Thyroid gland (tissue), 4 donors: ENCODE measurements around the gene USP33. TPM values are rescaled to one million over a fixed set of nuclear protein-coding genes. Genes with fewer than 3 reads are reported as not detected.
"Not testable (repeated sequence)": the region's sequence is repeated elsewhere in the genome, so short reads cannot be mapped to it uniquely, and the experiment has no call there.

Experiments used
- DNase-seq, 2 donors: peaks; one replicate each; pipeline ENCODE4 v3.0.0-alpha.2; 2019
- H3K27ac ChIP-seq, 3 donors: fragments of 200-600 bp; sonication (generic); 1 replicate in 2 of 3; 2 replicates in 1 of 3; pipeline ENCODE4 v1.5.1; 2016 to 2019; ENCODE audit warnings: mild to moderate bottlenecking in 1 of 3, moderate library complexity in 1 of 3
- H3K27me3 ChIP-seq: fragments of 200-600 bp; sonication (generic); one replicate; pipeline ENCODE4 v1.5.1; 2019
- H3K36me3 ChIP-seq, 2 donors: fragments of 200-600 bp; sonication (generic); one replicate each; pipeline ENCODE4 v1.5.1; 2016 to 2019
- H3K4me1 ChIP-seq, 2 donors: fragments of 200-600 bp; sonication (generic); one replicate each; pipeline ENCODE4 v1.5.1; 2017 to 2019
- H3K4me3 ChIP-seq, 3 donors: fragments of 200-600 bp; sonication (generic); replicated peaks in 1 of 3; 1 replicate in 2 of 3; 2 replicates in 1 of 3; pipeline ENCODE4 v1.5.1; 2016; ENCODE audit warnings: mild to moderate bottlenecking in 1 of 3
- H3K9me3 ChIP-seq: fragments of 200-600 bp; sonication (generic); one replicate; pipeline ENCODE4 v1.5.1; 2017
- POLR2A ChIP-seq, 2 donors: fragments of 450-650 bp; IDR thresholded peaks; one replicate each; pipeline ENCODE4 v1.6.1; 2017; ENCODE audit warnings: antibody characterized with exemption in 2 of 2, mild to moderate bottlenecking in 2 of 2, moderate library complexity in 1 of 2
- WGBS, 2 donors: methylation state at CpG; one replicate each; pipeline ENCODE4 v1.1.5; 2017; 5-methylcytosine and 5-hydroxymethylcytosine counted together
- intact Hi-C: fragments of 100-400 bp; cut with DNase I; formaldehyde crosslinking; loops from one replicate; pipeline ENCODE4 v1.15.1; 2023
- total RNA-seq, 4 donors: library from RNA; depleted of rRNA; stranded (reverse); fragments of >200 nt; gene quantifications; one replicate each; pipeline ENCODE4 v1.2.3, GENCODE V29; 2016
- TF ChIP-seq, protein P1 (sequence below), 6 experiments: fragments of 200-600 bp in 3 of 6; fragments of 450-650 bp in 3 of 6; sonication (generic) in 3 of 6; IDR thresholded peaks; one replicate each; pipeline ENCODE4 v1.5.1; 2016 to 2019; ENCODE audit warnings: antibody characterized with exemption in 6 of 6, mild to moderate bottlenecking in 2 of 6, inconsistent platforms in 1 of 6, moderate library complexity in 1 of 6

USP33 gene
- total RNA-seq, 4 donors from 2014 or later: 96.2 to 130 (median 105) TPM

- WGBS, 2 donors: 96 to 100% methylated on average over 4 of the region's 4 CpGs
- TF ChIP-seq POLR2A (IDR thresholded peaks at IDR 0.05): no peak
- TF ChIP-seq, protein P1, sequence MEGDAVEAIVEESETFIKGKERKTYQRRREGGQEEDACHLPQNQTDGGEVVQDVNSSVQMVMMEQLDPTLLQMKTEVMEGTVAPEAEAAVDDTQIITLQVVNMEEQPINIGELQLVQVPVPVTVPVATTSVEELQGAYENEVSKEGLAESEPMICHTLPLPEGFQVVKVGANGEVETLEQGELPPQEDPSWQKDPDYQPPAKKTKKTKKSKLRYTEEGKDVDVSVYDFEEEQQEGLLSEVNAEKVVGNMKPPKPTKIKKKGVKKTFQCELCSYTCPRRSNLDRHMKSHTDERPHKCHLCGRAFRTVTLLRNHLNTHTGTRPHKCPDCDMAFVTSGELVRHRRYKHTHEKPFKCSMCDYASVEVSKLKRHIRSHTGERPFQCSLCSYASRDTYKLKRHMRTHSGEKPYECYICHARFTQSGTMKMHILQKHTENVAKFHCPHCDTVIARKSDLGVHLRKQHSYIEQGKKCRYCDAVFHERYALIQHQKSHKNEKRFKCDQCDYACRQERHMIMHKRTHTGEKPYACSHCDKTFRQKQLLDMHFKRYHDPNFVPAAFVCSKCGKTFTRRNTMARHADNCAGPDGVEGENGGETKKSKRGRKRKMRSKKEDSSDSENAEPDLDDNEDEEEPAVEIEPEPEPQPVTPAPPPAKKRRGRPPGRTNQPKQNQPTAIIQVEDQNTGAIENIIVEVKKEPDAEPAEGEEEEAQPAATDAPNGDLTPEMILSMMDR (IDR thresholded peaks at IDR 0.05): no peak
- intact Hi-C loops: no loop called here
Measured at GRCh38 chr1:77716065-77716464, 43.6 kb downstream of the USP33 start.

DNA sequence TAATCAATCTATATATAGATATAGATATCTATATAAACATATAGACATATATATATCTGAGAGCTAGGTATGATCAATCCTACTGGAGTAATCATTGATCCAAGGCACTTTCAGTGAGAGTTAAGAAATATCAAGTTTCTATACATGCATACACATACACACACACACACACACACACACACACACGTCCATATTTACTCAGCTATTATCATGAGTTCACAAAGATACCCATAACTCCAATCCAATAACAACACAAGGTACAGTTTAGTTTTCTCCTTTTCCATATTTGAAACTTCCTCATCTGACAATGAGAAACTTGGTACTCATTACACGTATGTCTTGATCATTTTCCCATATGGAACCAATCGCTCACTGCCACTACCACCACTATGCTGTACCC, 49.9 kb downstream of the USP33 start:
- DNase-seq: no peak
- intact Hi-C loops: no loop called here
- 94 to 95% methylated on average over 3 of the region's 3 CpGs for WGBS, 2 donors

More at GRCh38 chr1:77716065-77716464, 43.6 kb downstream of the USP33 start:
- Histone ChIP-seq H3K36me3 (peaks cover 38 to 41% of the 10 kb centered on the region in 2 donors), H3K27me3 (no peaks in the 10 kb centered on the region), H3K27ac (no peak overlapping the region), H3K4me1 (no peaks in the 10 kb centered on the region), H3K9me3 (no peaks in the 10 kb centered on the region), H3K4me3 (no peak overlapping the region)
- no peak for DNase-seq

DNA sequence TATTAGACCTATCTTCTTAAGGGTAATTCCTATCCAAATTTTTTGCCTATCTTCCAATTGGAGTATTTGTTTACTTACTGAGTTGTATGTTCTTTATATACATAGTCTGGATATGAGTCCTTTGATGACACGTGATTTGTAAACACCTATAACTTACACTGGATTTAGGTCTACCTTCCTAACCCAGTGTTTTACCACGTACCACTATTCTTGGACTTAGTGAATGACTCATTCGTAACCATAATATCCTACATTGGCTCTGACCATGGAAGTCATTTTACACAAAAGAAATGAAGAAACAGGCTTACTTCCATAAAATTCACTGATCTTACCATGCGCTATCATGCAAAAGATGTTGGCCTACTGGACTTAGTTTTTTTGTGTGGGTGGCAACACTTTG, 53.3 kb downstream of the USP33 start:
- Histone ChIP-seq H3K4me1 (no peaks in the 10 kb centered on the region), H3K27me3 (no peaks in the 10 kb centered on the region), H3K27ac (no peak overlapping the region), H3K4me3 (no peak overlapping the region), H3K9me3 (no peaks in the 10 kb centered on the region), H3K36me3 (peaks cover 18 to 38% of the 10 kb centered on the region in 2 donors)
- DNase-seq: no peak
- intact Hi-C loops: no loop called here
- TF ChIP-seq, protein P1 (IDR thresholded peaks at IDR 0.05): no peak
- no peak for TF ChIP-seq POLR2A (IDR thresholded peaks at IDR 0.05)
- WGBS, 2 donors: 97 to 98% methylated on average over 4 of the region's 4 CpGs

More for the DNA sequence above, 49.9 kb downstream of the USP33 start:
- no peaks in the 10 kb centered on the region for H3K9me3 ChIP-seq
- H3K4me3 ChIP-seq: no peak overlapping the region
- no peak overlapping the region for H3K27ac ChIP-seq
- H3K36me3 ChIP-seq: peaks cover 26 to 50% of the 10 kb centered on the region in 2 donors
- H3K4me1 ChIP-seq: no peaks in the 10 kb centered on the region
- TF ChIP-seq, protein P1 (IDR thresholded peaks at IDR 0.05): no peak
- TF ChIP-seq POLR2A (IDR thresholded peaks at IDR 0.05): no peak
- no peaks in the 10 kb centered on the region for H3K27me3 ChIP-seq

GRCh38 chr1:77704736-77705135, 54.9 kb downstream of the USP33 start:
- H3K9me3 ChIP-seq: no peaks in the 10 kb centered on the region
- TF ChIP-seq, protein P1 (IDR thresholded peaks at IDR 0.05): no peak
- TF ChIP-seq POLR2A (IDR thresholded peaks at IDR 0.05): no peak
- no peaks in the 10 kb centered on the region for H3K4me1 ChIP-seq
- no peak overlapping the region for H3K27ac ChIP-seq
- no peak for DNase-seq
- H3K4me3 ChIP-seq: no peak overlapping the region
- 70 to 79% methylated on average over 2 of the region's 2 CpGs for WGBS, 2 donors
- H3K27me3 ChIP-seq: no peaks in the 10 kb centered on the region
- intact Hi-C loops: no loop called here
- H3K36me3 ChIP-seq: peaks cover 4 to 23% of the 10 kb centered on the region in 2 donors

DNA sequence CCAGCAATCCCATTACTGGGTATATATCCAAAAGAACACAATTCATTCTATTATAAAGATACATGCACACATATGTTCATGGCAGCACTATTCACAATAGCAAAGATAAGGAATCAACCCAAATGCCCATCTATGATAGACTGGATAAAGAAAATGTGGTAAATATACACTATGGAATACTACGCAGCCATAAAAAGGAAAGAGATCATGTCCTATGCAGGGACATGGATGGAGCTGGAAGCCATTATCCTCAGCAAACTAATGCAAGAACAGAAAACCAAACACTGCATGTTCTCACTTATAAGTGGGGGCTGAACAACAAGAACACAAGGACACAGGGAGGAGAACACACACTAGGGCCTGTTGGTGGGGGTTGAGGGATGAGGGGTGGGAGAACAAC, 60.0 kb downstream of the USP33 start:
- H3K4me3 ChIP-seq, H3K4me1 ChIP-seq, H3K27me3 ChIP-seq, H3K27ac ChIP-seq, DNase-seq, H3K9me3 ChIP-seq, intact Hi-C loops: not testable (repeated sequence)
- peaks cover 4 to 16% of the 10 kb centered on the region in 2 donors for H3K36me3 ChIP-seq
- WGBS, 2 donors: 95 to 100% methylated on average over 1 of the region's 1 CpG

DNA sequence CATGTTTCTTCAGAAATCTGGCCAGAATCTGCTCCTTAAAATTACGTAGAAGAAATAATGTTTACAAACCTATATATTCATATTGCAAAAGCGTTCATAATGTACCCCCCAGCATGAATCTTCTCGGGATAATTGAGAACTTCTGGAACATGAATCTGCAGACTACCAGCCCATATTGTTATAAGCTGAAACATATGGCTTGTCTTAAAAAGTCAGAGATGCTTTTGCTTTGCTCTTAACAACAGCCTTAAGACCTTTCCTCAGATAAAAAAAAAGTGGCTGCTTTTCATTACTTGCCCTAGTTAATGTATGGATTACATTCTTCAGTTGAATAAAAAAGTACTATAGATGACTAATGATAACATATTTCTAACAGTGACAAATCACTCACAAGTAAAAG, 62.2 kb downstream of the USP33 start:
- peaks cover 4 to 16% of the 10 kb centered on the region in 2 donors for H3K36me3 ChIP-seq
- intact Hi-C loops: no loop called here
- no peak for DNase-seq
- no peak overlapping the region for H3K27ac ChIP-seq
- no peaks in the 10 kb centered on the region for H3K4me1 ChIP-seq
- WGBS, 2 donors: 88 to 93% methylated on average over 3 of the region's 3 CpGs
- no peak overlapping the region for H3K4me3 ChIP-seq
- no peaks in the 10 kb centered on the region for H3K9me3 ChIP-seq
- no peak for TF ChIP-seq POLR2A (IDR thresholded peaks at IDR 0.05)
- TF ChIP-seq, protein P1 (IDR thresholded peaks at IDR 0.05): no peak
- no peaks in the 10 kb centered on the region for H3K27me3 ChIP-seq
